Measurements from ENCODE around the gene RRAGA. TPM values are rescaled to one million over a fixed set of nuclear protein-coding genes. Genes with fewer than 3 reads are reported as not detected.
"Not testable (repeated sequence)": the region's sequence is repeated elsewhere in the genome, so short reads cannot be mapped to it uniquely, and the experiment has no call there.

RRAGA gene
- total RNA-seq, result 10 to 100 TPM; 43.8 to 45.5 TPM

GRCh38 chr9:19048966-19049916 lies at the start of gene RRAGA:
Gene RRAGA, plus strand, starts transcription at chr9:19049427. Its CDS starts 233 bp downstream, at chr9:19049660.
- intact Hi-C loops (cut with micrococcal nuclease), result loop anchor here (1.0 to 10.0 kb wide), 9 partner anchors 53 to 946 kb away; partner anchors contain the start of genes DENND4C, HAUS6, PLIN2 and RPS6
- POLR2A ChIA-PET, result interaction anchor here (0.9 to 1.5 kb wide), 6 partner anchors 12 to 330 kb away, joined by 3 to 14 read pairs (median 5); partner anchors contain the start of gene RPS6
- H3K4me1 Mint-ChIP-seq (ENCODE audit: low read depth), result peaks cover 37% of the 10 kb centered on the region

GRCh38 chr9:19000133-19000532 lies 49.1 kb upstream of the RRAGA start:
- ChIA-PET POLR2A (no interaction called here), CTCF (no interaction called here)
- DNase-seq, result no peak
- intact Hi-C loops (cut with micrococcal nuclease), result no loop called here
- Mint-ChIP-seq H3K27ac (no peak overlapping the region), H3K4me1 (ENCODE audit: low read depth) (no peaks in the 10 kb centered on the region), H3K36me3 (no peaks in the 10 kb centered on the region), H3K27me3 (no peaks in the 10 kb centered on the region), H3K4me3 (no peak overlapping the region), H3K9me3 (peaks cover 21% of the 10 kb centered on the region)

More at GRCh38 chr9:19048966-19049916, at the start of gene RRAGA:
- DNase-seq, result peak; percentile 96
- H3K27ac Mint-ChIP-seq, result peak within 1 kb of the TSS; percentile 98
- H3K36me3 Mint-ChIP-seq, result peaks cover 22% of the 10 kb centered on the region
- H3K4me3 Mint-ChIP-seq, result peak within 1 kb of the TSS; percentile 93
- CTCF ChIA-PET, result interaction anchor here (0.6 to 4.8 kb wide), 24 partner anchors 11 to 417 kb away, joined by 3 to 43 read pairs (median 5); partner anchors contain the start of genes DENND4C and RPS6
- no peaks in the 10 kb centered on the region for H3K9me3 Mint-ChIP-seq
- no peaks in the 10 kb centered on the region for H3K27me3 Mint-ChIP-seq

GRCh38 chr9:19009391-19009965 lies 39.7 kb upstream of the RRAGA start:
- no peak for DNase-seq
- intact Hi-C loops (cut with micrococcal nuclease), result no loop called here

GRCh38 chr9:19018201-19018600 lies 31.0 kb upstream of the RRAGA start:
- Mint-ChIP-seq H3K4me1 (ENCODE audit: low read depth) (peaks cover 3% of the 10 kb centered on the region), H3K27ac (no peak overlapping the region), H3K27me3 (peaks cover 6% of the 10 kb centered on the region), H3K36me3 (peaks cover 1% of the 10 kb centered on the region), H3K4me3 (no peak overlapping the region), H3K9me3 (peaks cover 2% of the 10 kb centered on the region)
- ChIA-PET POLR2A (no interaction called here), CTCF (interaction anchor here (1.3 to 1.7 kb wide), 2 partner anchors 10 to 156 kb away, joined by 3 to 7 read pairs; no protein-coding TSS in a partner anchor)
- intact Hi-C loops (cut with micrococcal nuclease), result no loop called here
- DNase-seq, result no peak

More at GRCh38 chr9:19009391-19009965, 39.7 kb upstream of the RRAGA start:
- Mint-ChIP-seq H3K27me3 (no peaks in the 10 kb centered on the region), H3K4me1 (ENCODE audit: low read depth) (no peaks in the 10 kb centered on the region), H3K27ac (no peak overlapping the region), H3K9me3 (no peaks in the 10 kb centered on the region), H3K36me3 (no peaks in the 10 kb centered on the region), H3K4me3 (no peak overlapping the region)
- CTCF ChIA-PET, result interaction anchor here (1.1 kb wide), 1 partner anchor 12 kb away, joined by 3 read pairs; no protein-coding TSS in a partner anchor
- POLR2A ChIA-PET, result no interaction called here

- no peak for DNase-seq
- H3K27ac Mint-ChIP-seq, result no peak overlapping the region
- peaks cover 1% of the 10 kb centered on the region for H3K36me3 Mint-ChIP-seq
- H3K9me3 Mint-ChIP-seq, result peaks cover 2% of the 10 kb centered on the region
- peaks cover 3% of the 10 kb centered on the region for H3K4me1 Mint-ChIP-seq (ENCODE audit: low read depth)
- CTCF ChIA-PET, result interaction anchor here (0.6 to 1.1 kb wide), 3 partner anchors 8 to 65 kb away, joined by 3 to 5 read pairs (median 4); no protein-coding TSS in a partner anchor
- H3K27me3 Mint-ChIP-seq, result peaks cover 11% of the 10 kb centered on the region
- POLR2A ChIA-PET, result interaction anchor here (0.7 kb wide), 1 partner anchor 24 kb away, joined by 3 read pairs; no protein-coding TSS in a partner anchor
- intact Hi-C loops (cut with micrococcal nuclease), result no loop called here
- no peak overlapping the region for H3K4me3 Mint-ChIP-seq
Observed at GRCh38 chr9:19020886-19021455, 28.3 kb upstream of the RRAGA start.

- CTCF ChIA-PET, result interaction anchor here (0.7 kb wide), 1 partner anchor 12 kb away, joined by 3 read pairs; no protein-coding TSS in a partner anchor
- POLR2A ChIA-PET; intact Hi-C loops (cut with micrococcal nuclease): not testable (repeated sequence)
Observed at GRCh38 chr9:19021649-19022048, 27.6 kb upstream of the RRAGA start.

GRCh38 chr9:19022206-19022605 lies 27.0 kb upstream of the RRAGA start:
- peaks cover 15% of the 10 kb centered on the region for H3K27me3 Mint-ChIP-seq
- no peak for DNase-seq
- peaks cover 10% of the 10 kb centered on the region for H3K4me1 Mint-ChIP-seq (ENCODE audit: low read depth)
- ChIA-PET POLR2A (no interaction called here), CTCF (no interaction called here)
- peaks cover 2% of the 10 kb centered on the region for H3K9me3 Mint-ChIP-seq
- H3K27ac Mint-ChIP-seq, result no peak overlapping the region
- intact Hi-C loops (cut with micrococcal nuclease), result no loop called here
- no peak overlapping the region for H3K4me3 Mint-ChIP-seq
- H3K36me3 Mint-ChIP-seq, result peaks cover 1% of the 10 kb centered on the region

More at GRCh38 chr9:19021649-19022048, 27.6 kb upstream of the RRAGA start:
- peaks cover 13% of the 10 kb centered on the region for H3K27me3 Mint-ChIP-seq
- not testable (repeated sequence) for H3K4me1 Mint-ChIP-seq (ENCODE audit: low read depth); H3K27ac Mint-ChIP-seq; H3K36me3 Mint-ChIP-seq; DNase-seq; H3K4me3 Mint-ChIP-seq; H3K9me3 Mint-ChIP-seq

- DNase-seq, result no peak
- ChIA-PET POLR2A (no interaction called here), CTCF (interaction anchor here (0.7 kb wide), 1 partner anchor 216 kb away, joined by 3 read pairs; no protein-coding TSS in a partner anchor)
- H3K27ac Mint-ChIP-seq, result no peak overlapping the region
- H3K4me3 Mint-ChIP-seq, result no peak overlapping the region
- intact Hi-C loops (cut with micrococcal nuclease), result no loop called here
- peaks cover 15% of the 10 kb centered on the region for H3K27me3 Mint-ChIP-seq
- peaks cover 1% of the 10 kb centered on the region for H3K36me3 Mint-ChIP-seq
- H3K4me1 Mint-ChIP-seq (ENCODE audit: low read depth), result peaks cover 10% of the 10 kb centered on the region
- H3K9me3 Mint-ChIP-seq, result peaks cover 2% of the 10 kb centered on the region
Observed at GRCh38 chr9:19023078-19023477, 26.1 kb upstream of the RRAGA start.

- H3K9me3 Mint-ChIP-seq, result peaks cover 2% of the 10 kb centered on the region
- H3K27me3 Mint-ChIP-seq, result peaks cover 14% of the 10 kb centered on the region
- H3K4me1 Mint-ChIP-seq (ENCODE audit: low read depth), result peaks cover 10% of the 10 kb centered on the region
- ChIA-PET CTCF (interaction anchor here (0.9 to 4.0 kb wide), 4 partner anchors 11 to 1215 kb away, joined by 3 to 24 read pairs (median 4); no protein-coding TSS in a partner anchor), POLR2A (no interaction called here)
- intact Hi-C loops (cut with micrococcal nuclease), result loop anchor here (5.0 kb wide), 1 partner anchor 1214 kb away; no protein-coding TSS in a partner anchor
- peak; percentile 33 for DNase-seq
- H3K4me3 Mint-ChIP-seq, result no peak overlapping the region
- peaks cover 1% of the 10 kb centered on the region for H3K36me3 Mint-ChIP-seq
- H3K27ac Mint-ChIP-seq, result no peak overlapping the region
Observed at GRCh38 chr9:19026375-19026774, 22.9 kb upstream of the RRAGA start.

- intact Hi-C loops (cut with micrococcal nuclease), result loop anchor here (2.0 to 5.0 kb wide), 2 partner anchors 585 to 1216 kb away; no protein-coding TSS in a partner anchor
- CTCF ChIA-PET, result interaction anchor here (0.6 to 4.0 kb wide), 7 partner anchors 9 to 773 kb away, joined by 3 to 24 read pairs (median 6); partner anchors contain the start of gene RRAGA
Observed at GRCh38 chr9:19027825-19028224, 21.4 kb upstream of the RRAGA start.

GRCh38 chr9:19028835-19029451 lies 20.3 kb upstream of the RRAGA start:
- CTCF ChIA-PET, result interaction anchor here (0.7 to 4.0 kb wide), 16 partner anchors 8 to 774 kb away, joined by 3 to 24 read pairs (median 4); partner anchors contain the start of gene RRAGA

More at GRCh38 chr9:19027825-19028224, 21.4 kb upstream of the RRAGA start:
- H3K4me3 Mint-ChIP-seq, result no peak overlapping the region
- no peak overlapping the region for H3K27ac Mint-ChIP-seq
- DNase-seq, result no peak
- peaks cover 14% of the 10 kb centered on the region for H3K27me3 Mint-ChIP-seq
- H3K36me3 Mint-ChIP-seq, result no peaks in the 10 kb centered on the region
- no peaks in the 10 kb centered on the region for H3K9me3 Mint-ChIP-seq
- POLR2A ChIA-PET, result no interaction called here
- peaks cover 8% of the 10 kb centered on the region for H3K4me1 Mint-ChIP-seq (ENCODE audit: low read depth)

More at GRCh38 chr9:19028835-19029451, 20.3 kb upstream of the RRAGA start:
- Mint-ChIP-seq H3K4me3 (no peak overlapping the region), H3K36me3 (no peaks in the 10 kb centered on the region), H3K4me1 (ENCODE audit: low read depth) (peaks cover 8% of the 10 kb centered on the region), H3K27ac (no peak overlapping the region), H3K27me3 (peaks cover 14% of the 10 kb centered on the region), H3K9me3 (no peaks in the 10 kb centered on the region)
- intact Hi-C loops (cut with micrococcal nuclease), result loop anchor here (2.0 to 5.0 kb wide), 2 partner anchors 586 to 1217 kb away; no protein-coding TSS in a partner anchor
- peak; percentile 25 for DNase-seq
- POLR2A ChIA-PET, result no interaction called here
